ENCODE results near the gene ARPP19. TPM values are rescaled to one million over a fixed set of nuclear protein-coding genes. Genes with fewer than 3 reads are reported as not detected.

The ARPP19 gene
- total and polyA plus RNA-seq, 2 of the 4 experiments (the other 2 are of a cell fraction) = 33.4 to 65.2 TPM

DNA sequence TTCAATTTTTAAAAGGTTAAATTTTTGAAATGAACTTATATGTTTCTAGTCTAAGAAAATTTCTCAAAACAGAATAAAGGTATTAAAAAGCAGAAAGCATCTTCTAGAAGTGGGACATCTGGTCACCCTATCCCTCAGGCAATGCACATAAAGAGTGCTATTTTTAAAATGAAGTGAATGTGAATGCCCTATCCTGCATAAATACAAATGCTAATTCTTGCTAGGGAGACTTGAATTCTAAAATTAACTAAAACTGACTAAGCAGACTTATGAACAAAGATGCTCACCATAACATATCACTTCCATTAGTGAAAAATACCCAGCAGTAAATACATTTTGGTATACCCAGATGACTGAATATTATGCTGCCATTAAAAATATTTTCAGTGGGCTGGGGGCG is 51.8 kb downstream of the ARPP19 start:
- H2BK120ac ChIP-seq (ENCODE audit: low read depth, low read length) = no peak overlapping the region
- no peak overlapping the region for H2AFZ ChIP-seq (replicated peaks; ENCODE audit: low read length, poor library complexity)
- dilution Hi-C loops (cut with HindIII; ENCODE audit: low sequenced_read_pairs, unreplicated experiment) (no loop called here), in situ Hi-C loops (cut with MboI; ENCODE audit: low sequenced_read_pairs) (no loop called here), intact Hi-C loops (cut with micrococcal nuclease) (loop anchor here (10.0 kb wide), 1 partner anchor 52 kb away; no protein-coding TSS in a partner anchor)
- H3K9me1 ChIP-seq (ENCODE audit: insufficient read depth, low read length) = peaks cover 2% of the 10 kb centered on the region; the same call in 1 of the 2 replicates
- H3K18ac ChIP-seq (ENCODE audit: low read depth, low read length) = no peak overlapping the region
- H3K4ac ChIP-seq (ENCODE audit: low read depth, low read length) = no peak overlapping the region
- H3K56ac ChIP-seq (ENCODE audit: extremely low read depth, insufficient read depth, low read length) = no peak overlapping the region
- DNase-seq (no peak), ATAC-seq (ENCODE audit: low read depth) (no peak)
- no peak for TF ChIP-seq CHD1 (IDR thresholded peaks at IDR 0.05; ENCODE audit: low read depth, low read length)
- TF ChIP-seq, protein P1, sequence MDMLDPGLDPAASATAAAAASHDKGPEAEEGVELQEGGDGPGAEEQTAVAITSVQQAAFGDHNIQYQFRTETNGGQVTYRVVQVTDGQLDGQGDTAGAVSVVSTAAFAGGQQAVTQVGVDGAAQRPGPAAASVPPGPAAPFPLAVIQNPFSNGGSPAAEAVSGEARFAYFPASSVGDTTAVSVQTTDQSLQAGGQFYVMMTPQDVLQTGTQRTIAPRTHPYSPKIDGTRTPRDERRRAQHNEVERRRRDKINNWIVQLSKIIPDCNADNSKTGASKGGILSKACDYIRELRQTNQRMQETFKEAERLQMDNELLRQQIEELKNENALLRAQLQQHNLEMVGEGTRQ (IDR thresholded peaks at IDR 0.05; ENCODE audit: low read depth, low read length) = no peak
- TF ChIP-seq MAZ (IDR thresholded peaks at IDR 0.05; ENCODE audit: borderline replicate concordance, low read depth, low read length) = no peak
- no peak for TF ChIP-seq BHLHE40 (IDR thresholded peaks at IDR 0.05; ENCODE audit: low read depth, low read length)
- TF ChIP-seq FOS (IDR thresholded peaks at IDR 0.05; ENCODE audit: low read depth, low read length) = no peak
- TF ChIP-seq NFE2L2 (IDR thresholded peaks at IDR 0.05; ENCODE audit: low read depth, low read length) = no peak
- TF ChIP-seq, protein P2, sequence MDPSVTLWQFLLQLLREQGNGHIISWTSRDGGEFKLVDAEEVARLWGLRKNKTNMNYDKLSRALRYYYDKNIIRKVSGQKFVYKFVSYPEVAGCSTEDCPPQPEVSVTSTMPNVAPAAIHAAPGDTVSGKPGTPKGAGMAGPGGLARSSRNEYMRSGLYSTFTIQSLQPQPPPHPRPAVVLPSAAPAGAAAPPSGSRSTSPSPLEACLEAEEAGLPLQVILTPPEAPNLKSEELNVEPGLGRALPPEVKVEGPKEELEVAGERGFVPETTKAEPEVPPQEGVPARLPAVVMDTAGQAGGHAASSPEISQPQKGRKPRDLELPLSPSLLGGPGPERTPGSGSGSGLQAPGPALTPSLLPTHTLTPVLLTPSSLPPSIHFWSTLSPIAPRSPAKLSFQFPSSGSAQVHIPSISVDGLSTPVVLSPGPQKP (IDR thresholded peaks at IDR 0.05; ENCODE audit: borderline replicate concordance, low read depth, low read length) = no peak
- TF ChIP-seq, protein P3, sequence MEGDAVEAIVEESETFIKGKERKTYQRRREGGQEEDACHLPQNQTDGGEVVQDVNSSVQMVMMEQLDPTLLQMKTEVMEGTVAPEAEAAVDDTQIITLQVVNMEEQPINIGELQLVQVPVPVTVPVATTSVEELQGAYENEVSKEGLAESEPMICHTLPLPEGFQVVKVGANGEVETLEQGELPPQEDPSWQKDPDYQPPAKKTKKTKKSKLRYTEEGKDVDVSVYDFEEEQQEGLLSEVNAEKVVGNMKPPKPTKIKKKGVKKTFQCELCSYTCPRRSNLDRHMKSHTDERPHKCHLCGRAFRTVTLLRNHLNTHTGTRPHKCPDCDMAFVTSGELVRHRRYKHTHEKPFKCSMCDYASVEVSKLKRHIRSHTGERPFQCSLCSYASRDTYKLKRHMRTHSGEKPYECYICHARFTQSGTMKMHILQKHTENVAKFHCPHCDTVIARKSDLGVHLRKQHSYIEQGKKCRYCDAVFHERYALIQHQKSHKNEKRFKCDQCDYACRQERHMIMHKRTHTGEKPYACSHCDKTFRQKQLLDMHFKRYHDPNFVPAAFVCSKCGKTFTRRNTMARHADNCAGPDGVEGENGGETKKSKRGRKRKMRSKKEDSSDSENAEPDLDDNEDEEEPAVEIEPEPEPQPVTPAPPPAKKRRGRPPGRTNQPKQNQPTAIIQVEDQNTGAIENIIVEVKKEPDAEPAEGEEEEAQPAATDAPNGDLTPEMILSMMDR (conservative IDR thresholded peaks at IDR 0.05; ENCODE audit: low read depth, low read length) = no peak
- TF ChIP-seq RCOR1 (IDR thresholded peaks at IDR 0.05; ENCODE audit: insufficient replicate concordance, low read length) = no peak
- no peak for TF ChIP-seq MAFK (IDR thresholded peaks at IDR 0.05; ENCODE audit: low read depth, low read length)
- no peak for TF ChIP-seq RFX5 (IDR thresholded peaks at IDR 0.05; ENCODE audit: low read depth, low read length)
- no peak for TF ChIP-seq POLR2A (IDR thresholded peaks at IDR 0.05; ENCODE audit: low read depth, low read length)
- TF ChIP-seq CEBPB (IDR thresholded peaks at IDR 0.05; ENCODE audit: low read depth, low read length) = no peak
- TF ChIP-seq SMC3 (IDR thresholded peaks at IDR 0.05; ENCODE audit: low read depth, low read length) = no peak
- no peak for TF ChIP-seq RAD21 (IDR thresholded peaks at IDR 0.05; ENCODE audit: low read length)
- no peak for TF ChIP-seq MXI1 (IDR thresholded peaks at IDR 0.05; ENCODE audit: borderline replicate concordance, low read depth, low read length)
- no peak overlapping the region for H2BK20ac ChIP-seq (ENCODE audit: low read depth, low read length)
- H3K14ac ChIP-seq (replicated peaks; ENCODE audit: low read depth, low read length) = no peak overlapping the region
- no peaks in the 10 kb centered on the region for H3K9me3 ChIP-seq (ENCODE audit: control insufficient read depth, insufficient read depth, low read length)
- H3K79me1 ChIP-seq (ENCODE audit: low read depth in 1 of 2, low read length in 2 of 2) = peaks cover 18 to 44% of the 10 kb centered on the region in 2 experiments; a peak in 3 of 4 replicates
- ChIA-PET POLR2A (ENCODE audit: unreplicated experiment) (no interaction called here), CTCF (no interaction called here)
- H2BK5ac ChIP-seq (ENCODE audit: low read depth, low read length, poor library complexity, severe bottlenecking) = no peak overlapping the region
- H2BK15ac ChIP-seq (ENCODE audit: low read depth, low read length) = no peak overlapping the region
- no TSS peak for BruUV-seq (replicated peaks)
- no peaks in the 10 kb centered on the region for H3K36me3 ChIP-seq (ENCODE audit: control insufficient read depth, insufficient read depth, low read length)
- no peak overlapping the region for H4K91ac ChIP-seq (ENCODE audit: insufficient read depth, low read depth, low read length)
- no peak overlapping the region for H4K8ac ChIP-seq (ENCODE audit: low read depth in 2 of 2, low read length in 2 of 2)
- no peak overlapping the region for H4K5ac ChIP-seq (ENCODE audit: low read depth, low read length)
- H3K4me1 ChIP-seq (ENCODE audit: control insufficient read depth, insufficient read depth, low read length) = peaks cover 3% of the 10 kb centered on the region
- H2AK5ac ChIP-seq (ENCODE audit: low read depth, low read length) = no peak overlapping the region
- WGBS, 2 experiments (ENCODE audit: extremely low coverage in 2 of 2, insufficient read length in 1 of 2) = no CpG with 5 or more reads among the region's 1 CpG
- H3K4me2 ChIP-seq (ENCODE audit: low read depth, low read length) = no peak overlapping the region
- no peaks in the 10 kb centered on the region for H3K27me3 ChIP-seq (ENCODE audit: control insufficient read depth, insufficient read depth, low read length)
- peaks cover 17% of the 10 kb centered on the region; the same call in 1 of the 2 replicates for H4K20me1 ChIP-seq (ENCODE audit: insufficient read depth, low read length)
- no peak overlapping the region for H3K27ac ChIP-seq (ENCODE audit: insufficient read depth, low read length)
- H3K4me3 ChIP-seq (ENCODE audit: insufficient read depth, low read depth, low read length) = no peak overlapping the region
- H2AK9ac ChIP-seq (replicated peaks; ENCODE audit: low read depth, low read length, poor library complexity) = no peak overlapping the region
- no peak overlapping the region for H3K23ac ChIP-seq (ENCODE audit: low read depth, low read length)
- H3K9ac ChIP-seq (ENCODE audit: low read depth, low read length) = no peak overlapping the region

Measured in IMR-90 (cell line).